GM10248 (cell line): ENCODE data around the gene NUMBL.

Experiments
- CTCF ChIA-PET: fragments of 300-600 bp; sonication (Branson Sonifier 250); formaldehyde crosslinking; extraction: SDS; loops from one replicate; lab custom pipeline; 2021; ENCODE audit warnings: antibody characterized with exemption; lab: Yijun Ruan, JAX
- POLR2A ChIA-PET: fragments of 350-650 bp; sonication (Branson Sonifier 250); formaldehyde crosslinking; extraction: SDS; loops from one replicate; lab custom pipeline; 2020; ENCODE audit warnings: antibody characterized with exemption; lab: Yijun Ruan, JAX
- DNase-seq: peaks from one replicate; pipeline ENCODE4 v3.0.0; 2012; ENCODE audit errors: extremely low spot score
- TF ChIP-seq, protein P1 (sequence below): IDR thresholded peaks from 2 replicates; pipeline ENCODE4 v1.5.1; 2012; ENCODE audit warnings: mild to moderate bottlenecking, low read depth; ENCODE audit errors: extremely low read depth, missing control alignments, control extremely low read depth

Gene NUMBL

DNA sequence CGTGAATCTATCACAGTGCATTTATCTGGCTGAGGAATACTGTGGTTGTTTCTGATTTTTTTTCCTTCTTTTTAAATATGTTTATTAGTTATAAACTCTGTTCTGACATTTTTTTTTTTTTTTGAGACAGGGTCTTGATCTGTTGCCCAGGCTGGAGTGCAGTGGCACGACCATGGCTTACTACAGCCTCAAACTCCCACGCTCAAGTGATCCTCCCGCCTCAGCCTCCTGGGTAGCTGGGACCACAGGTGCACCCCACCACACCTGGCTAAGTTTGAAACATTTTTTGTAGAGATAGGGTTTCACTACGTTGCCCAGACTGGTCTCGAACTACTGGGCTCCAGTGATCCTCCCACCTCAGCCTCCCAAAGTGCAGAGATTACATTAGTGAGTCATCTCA, 6.6 kb upstream of the NUMBL start:
- POLR2A ChIA-PET: no interaction called here

DNA sequence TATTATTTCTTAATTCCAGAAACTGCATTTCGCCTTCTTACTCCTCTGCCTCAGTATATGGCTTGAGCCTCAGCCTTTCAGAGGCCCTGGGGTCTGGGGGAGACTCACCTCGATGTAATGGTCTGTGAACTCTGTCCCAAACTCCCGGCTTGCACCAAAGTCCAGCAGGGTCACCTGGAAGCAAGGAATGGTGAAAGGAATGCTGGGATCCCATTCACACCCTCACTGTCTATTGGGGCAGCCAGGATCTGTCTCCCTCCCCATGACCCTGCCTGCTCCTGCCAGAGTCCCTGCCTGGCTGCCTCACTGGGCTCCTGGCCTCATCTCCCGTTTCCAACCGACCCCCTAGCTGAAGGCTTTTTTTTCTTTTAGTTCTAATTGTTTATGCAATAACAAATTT, 5.4 kb upstream of the NUMBL start:
- ChIA-PET POLR2A (no interaction called here), CTCF (no interaction called here)
- no peak for DNase-seq
- TF ChIP-seq, protein P1, sequence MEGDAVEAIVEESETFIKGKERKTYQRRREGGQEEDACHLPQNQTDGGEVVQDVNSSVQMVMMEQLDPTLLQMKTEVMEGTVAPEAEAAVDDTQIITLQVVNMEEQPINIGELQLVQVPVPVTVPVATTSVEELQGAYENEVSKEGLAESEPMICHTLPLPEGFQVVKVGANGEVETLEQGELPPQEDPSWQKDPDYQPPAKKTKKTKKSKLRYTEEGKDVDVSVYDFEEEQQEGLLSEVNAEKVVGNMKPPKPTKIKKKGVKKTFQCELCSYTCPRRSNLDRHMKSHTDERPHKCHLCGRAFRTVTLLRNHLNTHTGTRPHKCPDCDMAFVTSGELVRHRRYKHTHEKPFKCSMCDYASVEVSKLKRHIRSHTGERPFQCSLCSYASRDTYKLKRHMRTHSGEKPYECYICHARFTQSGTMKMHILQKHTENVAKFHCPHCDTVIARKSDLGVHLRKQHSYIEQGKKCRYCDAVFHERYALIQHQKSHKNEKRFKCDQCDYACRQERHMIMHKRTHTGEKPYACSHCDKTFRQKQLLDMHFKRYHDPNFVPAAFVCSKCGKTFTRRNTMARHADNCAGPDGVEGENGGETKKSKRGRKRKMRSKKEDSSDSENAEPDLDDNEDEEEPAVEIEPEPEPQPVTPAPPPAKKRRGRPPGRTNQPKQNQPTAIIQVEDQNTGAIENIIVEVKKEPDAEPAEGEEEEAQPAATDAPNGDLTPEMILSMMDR: no peak

More for the DNA sequence above, 6.6 kb upstream of the NUMBL start:
- CTCF ChIA-PET: no interaction called here
- TF ChIP-seq, protein P1: no peak
- DNase-seq: no peak

DNA sequence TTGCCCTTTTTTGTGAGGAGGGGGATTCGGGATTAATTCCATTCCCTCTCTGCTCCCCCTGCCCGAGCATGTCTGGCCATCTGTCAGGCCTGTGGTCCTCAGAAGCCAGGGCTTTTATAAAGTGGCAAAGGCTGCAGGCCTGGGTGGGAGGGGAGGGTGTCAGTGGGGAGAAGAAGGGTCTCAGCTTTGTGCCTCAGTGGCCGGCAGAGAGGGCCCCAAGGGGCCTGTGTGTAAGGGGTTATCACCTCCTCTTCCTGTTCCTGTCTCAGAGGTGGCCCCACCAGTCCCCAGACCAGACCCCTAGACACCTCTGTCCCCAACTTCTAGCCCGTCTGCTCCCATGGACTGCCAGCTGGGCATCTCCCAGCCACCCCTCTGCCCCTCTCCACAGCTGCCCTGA, 3.4 kb upstream of the NUMBL start:
- no peak for DNase-seq
- ChIA-PET CTCF (interaction anchor here (0.8 to 1.1 kb wide), 2 partner anchors 27 to 31 kb away, joined by 3 read pairs; no protein-coding TSS in a partner anchor), POLR2A (no interaction called here)
- TF ChIP-seq, protein P1: no peak

DNA sequence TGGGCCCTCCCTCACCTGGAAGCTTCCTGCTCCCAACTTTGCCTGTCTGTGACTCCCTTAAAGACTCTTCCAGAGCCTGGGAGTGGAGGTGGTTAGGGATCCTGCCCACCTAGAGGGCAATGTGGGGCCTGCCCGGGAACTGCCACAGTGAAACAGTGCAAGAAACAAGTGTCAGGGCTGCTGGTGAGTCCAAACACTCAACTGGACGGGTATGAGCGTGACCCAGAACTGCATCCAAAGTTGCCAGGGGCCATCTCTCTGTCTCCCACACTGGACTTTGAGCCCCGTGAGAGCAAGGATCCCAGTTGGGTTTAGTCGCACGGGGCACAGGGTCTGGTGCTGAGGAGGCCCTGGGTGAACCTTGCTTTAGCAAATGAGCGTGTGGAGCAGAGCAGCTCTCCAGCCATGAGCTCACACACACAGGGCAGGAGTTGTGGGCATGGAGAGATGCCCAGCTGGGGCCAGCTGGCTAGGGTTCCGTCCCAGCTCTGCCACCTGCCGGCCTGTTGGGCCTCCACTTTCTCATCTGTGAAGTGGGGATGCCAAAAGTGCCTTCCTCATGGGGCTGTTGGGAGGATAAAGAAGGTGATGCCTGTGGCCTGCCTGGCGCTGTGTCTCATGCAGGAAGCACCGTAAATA, 2.8 kb upstream of the NUMBL start:
- CTCF ChIA-PET: interaction anchor here (0.8 to 2.9 kb wide), 3 partner anchors 28 to 30 kb away, joined by 3 to 10 read pairs (median 3); no protein-coding TSS in a partner anchor
- no peak for DNase-seq
- TF ChIP-seq, protein P1: no peak
- POLR2A ChIA-PET: interaction anchor here (0.6 kb wide), 1 partner anchor 106 kb away, joined by 3 read pairs; the partner anchor contains the start of gene EGLN2

DNA sequence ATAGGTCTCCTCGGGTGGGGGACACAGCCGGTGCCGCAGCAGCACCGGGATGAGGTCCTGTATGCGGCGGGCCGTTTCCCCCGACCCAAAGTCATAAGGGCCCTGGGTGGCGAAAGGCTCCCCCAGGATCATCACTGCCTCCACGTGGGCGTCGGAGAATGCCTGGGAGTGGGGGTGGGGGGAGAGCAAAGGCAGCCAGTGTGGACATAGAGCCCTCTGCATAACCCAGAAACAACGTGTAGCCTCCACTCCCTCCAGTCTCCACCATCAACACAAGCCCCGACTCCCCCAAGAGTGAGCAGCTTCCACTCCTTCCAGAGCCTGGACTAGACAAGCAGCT, 1.7 kb upstream of the NUMBL start:
- no peak for DNase-seq
- POLR2A ChIA-PET: interaction anchor here (0.6 to 1.0 kb wide), 2 partner anchors 16 to 1828 kb away, joined by 3 to 4 read pairs; no protein-coding TSS in a partner anchor
- CTCF ChIA-PET: interaction anchor here (1.6 to 2.9 kb wide), 2 partner anchors 29 to 115 kb away, joined by 4 to 10 read pairs; no protein-coding TSS in a partner anchor

DNA sequence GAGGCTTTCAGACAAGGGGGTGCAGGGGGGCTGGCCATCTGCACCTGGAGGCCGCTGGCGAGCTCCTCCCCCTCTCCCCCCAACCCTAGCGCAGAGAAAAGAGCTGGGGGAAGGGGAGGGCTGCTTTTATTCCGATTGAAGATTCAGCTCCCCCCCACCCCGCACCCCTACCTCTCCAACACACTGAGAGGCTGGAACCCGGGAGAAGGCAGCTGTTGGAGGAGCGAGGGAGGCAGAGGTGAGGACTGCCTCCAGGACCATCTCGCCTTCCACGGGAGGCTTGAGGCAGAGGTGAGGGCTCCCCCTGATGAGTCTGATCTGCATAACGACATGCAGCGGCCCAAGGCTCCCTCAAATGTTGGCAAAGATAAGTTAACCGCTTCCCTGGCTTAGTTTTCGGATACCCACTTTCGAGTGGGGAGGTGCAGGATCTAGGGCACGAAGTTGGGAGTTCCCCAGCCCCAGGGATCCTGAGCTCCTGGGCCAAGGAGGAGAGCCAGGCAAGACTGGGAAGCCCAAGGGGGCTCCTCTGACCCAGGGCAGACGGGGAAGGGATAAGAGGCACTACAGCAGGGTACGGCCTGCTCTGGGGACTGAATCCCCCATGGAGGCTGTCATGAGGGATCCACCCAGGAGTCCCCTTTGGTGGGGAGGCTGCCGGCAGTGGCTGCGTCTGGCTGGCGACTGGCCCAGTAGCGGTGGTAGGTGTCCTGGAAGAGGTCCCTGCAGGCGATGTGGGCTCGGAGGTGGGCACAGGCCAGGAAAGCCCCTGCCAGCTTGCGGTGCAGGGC, 1.2 kb upstream of the NUMBL start:
- TF ChIP-seq, protein P1: no peak
- POLR2A ChIA-PET: interaction anchor here (0.6 to 1.3 kb wide), 4 partner anchors 12 to 1828 kb away, joined by 3 to 8 read pairs (median 5); no protein-coding TSS in a partner anchor
- CTCF ChIA-PET: interaction anchor here (1.0 to 2.9 kb wide), 3 partner anchors 28 to 115 kb away, joined by 3 to 10 read pairs (median 4); no protein-coding TSS in a partner anchor
- no peak for DNase-seq

More for the DNA sequence above, 1.7 kb upstream of the NUMBL start:
- TF ChIP-seq, protein P1: no peak
